Measurements from ENCODE around the gene PROB1.
"Not testable (repeated sequence)": the region's sequence is repeated elsewhere in the genome, so short reads cannot be mapped to it uniquely, and the experiment has no call there.

Gene PROB1

DNA sequence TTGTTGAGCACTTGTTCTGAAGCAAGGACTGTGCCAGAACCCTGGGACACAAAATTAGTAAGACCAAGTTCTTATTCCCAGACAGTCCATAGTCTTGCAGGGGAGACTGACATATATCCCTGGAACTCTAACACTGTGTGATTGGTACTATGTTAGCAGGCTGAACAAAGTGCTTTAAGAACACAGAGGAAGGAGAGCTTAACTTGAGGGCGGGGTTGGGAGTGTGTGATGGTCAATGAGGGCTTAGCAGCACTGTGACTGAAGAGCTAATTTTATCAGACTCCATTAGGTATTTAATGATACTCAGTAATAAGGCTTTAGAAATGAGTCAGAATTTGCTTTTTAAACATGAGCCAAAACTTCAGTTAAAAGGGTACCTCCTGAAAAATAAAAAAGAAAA, 23.9 kb upstream of the PROB1 start:
- no peak for DNase-seq
- TF ChIP-seq GATA1 (IDR thresholded peaks at IDR 0.05; ENCODE audit: low read depth, low read length) (no peak), POLR2A (IDR thresholded peaks at IDR 0.05; ENCODE audit: low read length) (no peak)

DNA sequence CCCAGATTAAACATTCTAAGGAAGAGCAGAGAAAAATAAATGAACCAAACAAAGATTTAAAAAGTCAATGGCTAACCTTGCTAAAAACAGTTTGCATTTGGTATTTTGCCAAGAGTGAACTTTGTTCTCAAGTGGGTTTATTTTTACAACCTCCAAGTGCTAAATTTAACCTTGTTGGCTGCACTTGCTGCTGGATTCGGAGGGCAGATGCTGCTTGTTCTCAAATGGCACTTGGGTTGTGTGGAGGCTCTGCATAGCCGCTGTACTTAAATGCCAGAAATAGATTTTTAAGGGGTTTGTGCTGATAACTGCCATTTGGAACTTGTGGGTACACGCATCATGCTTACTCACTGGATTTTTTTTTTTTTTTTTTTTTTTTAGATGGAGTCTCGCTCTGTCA, 22.3 kb upstream of the PROB1 start:
- no peak for TF ChIP-seq GATA1 (IDR thresholded peaks at IDR 0.05; ENCODE audit: low read depth, low read length)
- no peak for TF ChIP-seq POLR2A (IDR thresholded peaks at IDR 0.05; ENCODE audit: low read length)
- no peak for DNase-seq

DNA sequence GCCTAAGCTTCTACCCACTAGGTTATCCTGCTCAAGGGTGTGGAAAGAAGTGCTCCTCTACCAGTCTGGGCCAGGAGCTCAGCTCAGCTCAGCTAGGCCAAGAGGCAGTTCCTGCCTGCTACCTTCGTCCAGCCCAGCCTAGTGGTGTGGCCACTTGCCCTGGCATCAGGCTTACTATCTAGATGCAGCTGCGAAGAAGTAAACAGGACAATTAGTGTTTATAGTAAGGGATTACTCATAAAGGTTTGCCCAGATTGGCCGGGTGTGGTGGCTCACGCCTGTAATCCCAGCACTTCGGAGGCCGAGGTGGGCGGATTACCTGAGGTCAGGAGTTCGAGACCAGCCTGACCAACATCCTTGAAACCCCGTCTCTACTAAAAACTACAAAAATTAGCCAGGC, 21.7 kb upstream of the PROB1 start:
- TF ChIP-seq POLR2A (IDR thresholded peaks at IDR 0.05; ENCODE audit: low read length) (no peak), GATA1 (IDR thresholded peaks at IDR 0.05; ENCODE audit: low read depth, low read length) (no peak)
- DNase-seq = no peak

- TF ChIP-seq POLR2A (IDR thresholded peaks at IDR 0.05; ENCODE audit: low read length) (no peak), GATA1 (IDR thresholded peaks at IDR 0.05; ENCODE audit: low read depth, low read length) (no peak)
- no peak for DNase-seq
Measured at GRCh38 chr5:139415869-139416268, 21.0 kb upstream of the PROB1 start.

DNA sequence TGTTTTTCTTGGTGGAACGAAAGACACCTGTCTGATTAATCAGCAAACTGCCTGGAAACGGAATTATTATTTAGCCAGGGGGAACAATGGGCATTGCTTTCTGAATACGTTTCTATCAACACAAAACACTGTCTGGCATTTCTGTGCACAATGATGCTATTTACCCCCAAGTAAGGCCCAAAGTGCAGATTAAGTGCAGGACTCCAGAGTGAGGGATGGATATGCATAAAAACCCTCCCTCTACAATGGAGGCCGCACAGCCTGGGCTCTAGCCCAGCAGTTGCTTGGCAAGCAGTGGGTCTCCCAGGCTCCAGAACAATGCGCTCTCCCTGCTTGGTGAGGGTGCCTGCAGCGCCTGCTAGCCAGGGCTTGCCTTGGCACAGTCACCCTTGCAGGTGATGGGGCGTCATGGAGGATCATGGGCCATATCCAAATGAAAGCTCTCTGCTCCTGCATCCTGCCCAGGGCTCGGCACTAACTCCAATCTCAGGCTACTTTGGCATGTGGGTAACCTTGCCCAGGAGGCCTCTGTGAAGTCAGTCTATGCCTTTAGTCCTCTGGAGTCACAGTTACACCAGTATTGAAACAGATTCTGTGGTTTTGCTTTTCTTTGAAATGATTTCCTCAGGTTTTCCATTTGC, 20.4 kb upstream of the PROB1 start:
- no peak for DNase-seq
- TF ChIP-seq POLR2A (IDR thresholded peaks at IDR 0.05; ENCODE audit: low read length) = no peak
- TF ChIP-seq GATA1 (IDR thresholded peaks at IDR 0.05; ENCODE audit: low read depth, low read length) = no peak

- no peak for TF ChIP-seq GATA1 (IDR thresholded peaks at IDR 0.05; ENCODE audit: low read depth, low read length)
- no peak for TF ChIP-seq POLR2A (IDR thresholded peaks at IDR 0.05; ENCODE audit: low read length)
- no peak for DNase-seq
Measured at GRCh38 chr5:139414581-139415130, 19.8 kb upstream of the PROB1 start.

- no peak for DNase-seq
- TF ChIP-seq GATA1 (IDR thresholded peaks at IDR 0.05; ENCODE audit: low read depth, low read length) = no peak
Measured at GRCh38 chr5:139413963-139414362, 19.1 kb upstream of the PROB1 start.

- DNase-seq = no peak
- TF ChIP-seq POLR2A (IDR thresholded peaks at IDR 0.05; ENCODE audit: low read length) = no peak
- no peak for TF ChIP-seq GATA1 (IDR thresholded peaks at IDR 0.05; ENCODE audit: low read depth, low read length)
Measured at GRCh38 chr5:139413153-139413552, 18.2 kb upstream of the PROB1 start.

DNA sequence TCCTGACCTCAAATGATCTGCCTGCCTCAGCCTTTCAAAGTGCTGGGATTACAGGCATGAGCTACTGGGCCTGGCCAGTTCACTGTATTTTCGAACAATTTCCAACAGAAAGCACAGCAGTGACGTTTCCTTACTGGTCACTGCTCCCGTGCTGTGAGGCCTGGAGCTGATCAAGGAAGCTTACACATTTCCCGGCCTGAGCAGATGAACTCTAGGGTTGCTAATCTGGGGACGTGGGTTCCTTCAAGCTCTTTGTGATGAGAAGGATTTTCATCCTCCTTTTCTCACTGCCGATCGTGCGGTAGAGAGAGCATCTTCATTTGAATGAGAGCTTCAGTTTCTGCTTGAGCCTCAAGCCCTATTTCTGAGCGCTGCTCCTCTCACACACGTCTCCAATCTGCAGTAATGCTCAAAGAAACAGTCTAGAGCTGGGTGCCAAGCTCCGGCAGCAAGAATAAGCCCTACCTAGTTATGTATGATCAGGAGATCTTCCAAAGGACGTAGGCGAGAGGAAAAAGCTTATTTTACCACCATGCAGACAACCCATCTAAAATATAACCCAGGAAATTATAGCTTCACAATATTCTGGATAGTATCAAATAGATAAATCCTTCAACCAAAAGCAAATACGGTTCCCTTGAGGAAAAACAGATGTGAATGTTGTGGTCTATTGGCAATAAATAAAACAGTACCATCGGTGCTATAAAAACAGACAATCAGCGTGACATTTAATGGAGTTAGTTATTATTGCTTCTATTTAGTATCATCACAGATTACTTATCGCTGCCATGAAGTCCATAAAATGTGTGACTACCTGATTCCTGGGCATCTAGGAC, 16.3 kb upstream of the PROB1 start:
- no peak for DNase-seq
- no peak for TF ChIP-seq POLR2A (IDR thresholded peaks at IDR 0.05; ENCODE audit: low read length)
- TF ChIP-seq GATA1 (IDR thresholded peaks at IDR 0.05; ENCODE audit: low read depth, low read length) = no peak

DNA sequence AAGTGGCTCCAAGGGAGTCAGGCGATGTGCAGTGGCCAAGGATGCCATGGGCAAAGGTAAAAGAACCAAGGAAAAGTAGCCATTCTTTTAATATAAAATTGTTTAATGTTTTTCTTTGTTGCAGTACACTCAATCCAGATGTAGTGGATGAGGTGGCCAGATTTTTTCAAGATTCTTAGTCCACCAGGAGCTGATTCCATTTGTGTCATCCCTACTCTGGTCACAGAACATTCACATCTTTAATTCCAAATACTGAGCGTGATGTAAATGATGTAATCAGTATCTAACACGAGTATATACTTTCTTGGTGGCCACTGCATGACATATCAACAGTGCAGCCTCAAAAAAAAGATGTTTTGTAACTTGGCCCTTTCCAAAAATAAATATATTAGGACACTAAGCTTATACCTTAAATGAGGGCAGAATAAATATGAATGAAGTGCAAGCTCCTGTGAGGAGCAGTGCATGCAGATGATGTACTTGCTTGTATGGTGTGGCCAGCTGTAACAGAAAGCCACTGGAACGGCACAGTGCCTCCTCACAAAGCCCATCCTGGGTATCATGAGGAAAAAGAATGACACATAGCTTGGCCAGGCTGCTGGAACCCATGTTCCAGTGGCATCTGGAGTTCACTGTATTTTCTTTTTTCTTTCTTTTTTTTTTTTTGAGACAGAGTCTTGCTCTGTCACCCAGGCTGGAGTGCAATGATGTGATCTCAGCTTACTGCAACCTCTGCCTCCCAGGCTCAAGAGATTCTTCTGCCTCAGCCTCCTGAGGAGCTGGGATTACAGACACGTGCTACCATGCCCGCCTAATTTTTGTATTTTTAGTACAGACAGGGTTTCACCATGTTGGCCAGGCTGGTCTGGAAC, 15.5 kb upstream of the PROB1 start:
- DNase-seq = no peak
- TF ChIP-seq POLR2A (IDR thresholded peaks at IDR 0.05; ENCODE audit: low read length) (no peak), GATA1 (IDR thresholded peaks at IDR 0.05; ENCODE audit: low read depth, low read length) (no peak)

- not testable (repeated sequence) for DNase-seq
Measured at GRCh38 chr5:139409116-139409515, 14.2 kb upstream of the PROB1 start.

DNA sequence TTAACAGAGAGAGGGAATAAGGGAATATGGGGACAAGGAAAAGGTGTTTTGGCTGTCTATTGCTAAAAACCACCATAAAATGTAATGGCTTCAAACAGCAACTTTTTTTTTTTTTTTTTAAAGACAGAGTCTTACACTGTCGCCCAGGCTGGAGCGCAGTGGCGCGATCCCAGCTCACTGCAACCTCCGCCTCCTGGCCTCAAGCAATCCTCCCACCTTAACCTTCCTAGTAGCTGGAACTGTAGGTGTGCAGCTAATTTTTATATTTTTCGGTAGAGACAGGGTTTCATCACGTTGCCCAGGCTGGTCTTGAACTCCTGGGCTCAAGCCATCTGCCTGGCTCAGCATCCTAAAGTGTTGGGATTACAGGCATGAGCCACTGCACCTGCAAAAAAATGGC, 13.3 kb upstream of the PROB1 start:
- no peak for DNase-seq
- no peak for TF ChIP-seq GATA1 (IDR thresholded peaks at IDR 0.05; ENCODE audit: low read depth, low read length)

GRCh38 chr5:139407517-139407916, 12.6 kb upstream of the PROB1 start:
- TF ChIP-seq POLR2A (IDR thresholded peaks at IDR 0.05; ENCODE audit: low read length) (no peak), GATA1 (IDR thresholded peaks at IDR 0.05; ENCODE audit: low read depth, low read length) (no peak)

DNA sequence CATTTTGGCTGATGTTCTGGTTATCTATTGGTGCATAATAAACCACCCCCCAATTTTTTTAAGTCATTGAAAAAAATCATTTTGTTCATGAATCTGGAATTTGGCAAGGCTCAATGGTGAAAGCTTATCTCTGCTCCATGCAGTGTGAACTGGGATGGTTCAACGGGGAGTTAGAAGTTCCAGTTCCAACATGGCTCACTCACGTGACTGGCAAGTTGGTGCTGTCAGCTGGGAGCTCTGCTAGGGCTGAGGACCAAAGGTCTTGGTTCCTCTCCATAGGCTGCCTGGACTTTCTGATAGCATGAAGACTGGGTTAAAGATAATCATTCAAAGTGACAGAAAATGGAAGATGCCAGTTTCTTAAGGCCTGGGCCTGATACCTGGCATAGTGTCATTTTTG, 12.1 kb upstream of the PROB1 start:
- DNase-seq = peak in 1 of 2 experiments; percentile 26
- no peak for TF ChIP-seq POLR2A (IDR thresholded peaks at IDR 0.05; ENCODE audit: low read length)
- TF ChIP-seq GATA1 (IDR thresholded peaks at IDR 0.05; ENCODE audit: low read depth, low read length) = no peak

More at GRCh38 chr5:139407517-139407916, 12.6 kb upstream of the PROB1 start:
- no peak for DNase-seq
